CD1c-positive myeloid dendritic cell (primary cell): ENCODE data around the gene WDR35.
"Not testable (repeated sequence)": the region's sequence is repeated elsewhere in the genome, so short reads cannot be mapped to it uniquely, and the experiment has no call there.

Experiments used
- DNase-seq: peaks from one replicate; pipeline ENCODE4 v3.0.0-alpha.2; 2016; ENCODE audit errors: extremely low spot score

Gene WDR35

DNA sequence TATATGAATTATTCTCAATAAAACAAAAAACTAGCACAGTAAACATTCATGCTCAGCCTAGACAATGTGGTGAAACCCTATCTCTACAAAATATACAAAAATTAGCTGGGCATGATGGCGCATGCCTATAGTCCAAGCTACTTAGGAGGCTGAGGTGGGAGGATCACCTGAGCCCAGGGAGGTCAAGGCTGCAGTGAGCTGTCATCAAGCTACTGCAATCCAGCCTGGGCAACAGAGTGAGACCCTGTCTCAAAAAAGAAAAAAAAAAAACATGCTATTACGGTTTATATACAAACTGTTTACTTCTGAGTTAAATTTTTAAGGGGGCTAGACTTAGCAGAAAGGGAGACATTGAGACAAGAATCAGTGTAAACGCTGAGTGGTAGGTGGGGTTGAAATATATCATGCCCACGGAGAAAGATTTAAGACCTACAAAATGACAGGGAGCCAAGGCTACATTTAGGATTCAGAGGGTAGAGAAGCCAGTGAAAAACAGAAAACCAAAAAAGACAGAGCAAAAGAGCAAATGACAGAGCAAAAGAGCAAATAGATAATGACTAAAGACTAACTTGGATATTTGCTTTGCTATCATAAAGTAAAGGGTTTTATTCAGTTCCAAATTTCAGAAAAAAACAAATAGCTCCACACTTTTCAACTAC, 95.6 kb downstream of the WDR35 start:
- DNase-seq, result no peak

DNA sequence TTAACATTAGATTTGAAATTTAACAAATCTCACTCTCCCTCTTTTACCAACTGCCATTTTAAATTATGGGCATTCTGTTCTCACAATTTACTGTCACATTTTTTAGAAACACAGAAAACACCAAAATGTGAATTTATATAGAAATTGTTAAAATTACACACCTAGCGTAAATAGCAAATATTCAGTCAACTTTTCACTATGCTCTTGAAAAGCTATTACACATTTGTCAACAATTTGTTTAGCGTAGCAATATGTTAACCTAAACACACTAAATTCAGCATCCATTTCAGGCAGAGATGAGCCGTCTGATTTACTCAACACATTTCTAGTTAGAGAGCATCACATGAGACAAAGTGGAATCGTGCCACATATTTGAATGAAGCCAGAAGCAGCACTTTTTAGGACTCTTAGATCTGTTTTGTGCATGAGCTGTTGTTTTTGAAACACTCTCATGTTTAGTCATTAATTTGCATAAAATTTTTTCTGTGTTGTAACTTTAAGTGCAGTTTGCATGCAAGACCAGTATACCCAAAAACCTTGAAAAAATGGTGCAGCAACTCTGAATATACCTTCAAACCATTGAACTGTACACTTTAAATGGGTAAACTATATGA, 96.3 kb downstream of the WDR35 start:
- no peak for DNase-seq

DNA sequence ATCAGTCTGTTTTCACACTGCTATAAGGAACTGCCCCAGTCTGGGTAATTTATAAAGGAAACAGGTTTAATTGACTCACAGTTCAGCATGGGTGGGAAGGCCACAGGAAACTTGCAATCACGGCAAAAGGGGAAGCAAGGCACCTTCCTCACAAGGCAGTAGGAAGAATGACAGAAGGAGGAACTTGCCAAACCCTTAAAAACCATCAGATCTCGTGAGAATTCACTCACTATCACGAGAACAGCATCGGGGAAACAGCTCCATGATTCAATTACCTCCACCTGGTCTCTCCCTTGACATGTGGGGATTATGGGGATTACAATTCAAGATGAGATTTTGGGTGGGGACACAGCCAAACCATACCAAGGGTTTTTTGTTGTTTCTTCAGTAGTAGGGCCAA, 97.9 kb downstream of the WDR35 start:
- peak; percentile 85 for DNase-seq

DNA sequence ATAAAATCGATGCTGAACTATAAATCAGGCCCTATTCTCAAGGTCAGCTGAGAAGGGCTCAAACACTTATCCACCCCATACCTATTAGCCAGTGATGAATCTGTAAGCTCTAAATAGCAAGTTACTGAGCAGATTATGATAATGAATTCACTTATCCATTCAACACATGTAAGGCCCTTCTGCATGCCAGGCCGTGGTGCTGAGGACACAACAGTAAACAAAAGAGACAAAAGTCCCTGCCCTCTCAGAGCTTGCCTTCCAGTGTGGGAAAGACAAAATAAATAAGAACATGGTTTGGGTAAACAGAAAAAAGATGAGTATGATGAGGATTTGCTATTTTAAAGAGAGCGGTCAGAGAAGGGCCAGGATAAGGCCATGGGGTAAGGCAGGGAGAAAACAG, 99.8 kb downstream of the WDR35 start:
- DNase-seq, result no peak

DNA sequence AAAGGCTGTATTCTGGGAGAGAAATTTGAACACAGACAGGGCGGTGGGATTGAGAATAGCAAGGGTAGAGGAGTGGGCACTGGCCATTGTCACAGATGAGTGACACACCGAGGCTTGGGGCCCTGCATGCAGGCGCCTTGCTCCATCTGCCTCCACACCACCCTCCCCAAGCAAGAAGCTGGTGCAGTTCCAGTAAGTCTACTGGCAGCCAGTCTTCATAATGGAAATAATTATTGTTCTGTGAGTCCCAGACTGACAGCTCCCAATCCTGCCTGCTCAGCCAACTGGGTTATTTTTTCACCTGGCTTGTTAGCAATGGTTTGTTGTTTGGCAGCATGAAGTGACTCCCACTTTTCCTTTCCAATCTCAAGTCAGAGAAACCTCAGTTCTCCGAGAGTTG, 101.1 kb downstream of the WDR35 start:
- DNase-seq, result no peak

DNA sequence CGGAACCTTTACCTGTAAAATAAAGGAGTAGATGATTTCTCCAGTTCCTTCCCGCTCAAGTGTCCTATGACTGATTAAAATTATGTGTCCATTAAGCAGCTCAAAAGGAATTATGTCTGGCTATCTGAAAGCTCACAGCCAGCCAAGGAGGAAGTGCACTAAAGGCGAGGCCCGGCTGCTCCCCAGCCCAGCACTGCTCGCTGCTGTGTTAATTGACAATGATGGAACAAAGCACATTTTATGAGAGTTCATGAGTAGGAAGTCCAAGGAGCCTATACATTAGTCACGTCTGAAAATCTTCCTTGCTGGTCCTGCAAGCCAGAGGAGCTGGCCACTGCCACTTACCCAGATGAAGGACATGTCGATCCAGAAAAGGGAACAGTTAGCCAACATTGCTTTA, 102.4 kb downstream of the WDR35 start:
- no peak for DNase-seq

DNA sequence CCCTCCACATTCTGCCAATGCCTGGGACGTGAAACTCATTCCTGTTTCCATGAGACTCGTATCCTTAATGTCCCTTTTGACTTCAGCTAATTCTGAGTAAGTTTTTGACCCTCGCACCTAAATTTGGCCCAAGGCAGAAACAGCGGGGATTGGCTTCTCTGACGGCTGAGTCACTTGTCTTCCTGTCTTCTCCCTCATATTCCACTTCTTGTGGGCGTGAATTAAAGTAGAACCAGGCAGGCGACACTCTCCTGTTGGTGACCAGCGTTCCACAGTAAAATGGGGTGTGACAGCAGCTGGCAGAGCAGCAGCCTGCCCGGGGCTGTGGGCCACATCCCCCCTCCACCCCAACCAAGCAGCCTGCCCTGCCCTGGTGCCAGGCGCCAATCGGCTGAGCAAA, 103.6 kb downstream of the WDR35 start:
- DNase-seq, result no peak

DNA sequence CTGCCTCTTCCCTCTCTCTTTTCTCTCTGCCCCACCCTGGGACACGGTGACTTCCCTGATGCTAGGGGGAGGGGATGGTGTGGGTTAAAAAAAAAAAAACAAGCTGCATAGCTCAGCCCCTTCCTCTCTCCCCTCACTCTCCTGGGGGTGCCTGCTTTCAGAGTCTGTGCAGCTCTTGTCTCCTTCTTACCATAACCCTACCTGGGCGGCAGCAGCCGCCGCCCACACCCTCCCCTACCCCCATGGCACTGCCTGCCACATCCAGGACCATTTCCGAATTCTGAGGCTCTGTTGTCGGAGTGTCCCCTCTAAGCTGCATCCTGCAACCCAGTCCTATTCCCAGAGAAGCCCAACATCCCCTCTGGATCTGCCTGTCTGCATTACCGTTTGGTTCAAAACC, 104.1 kb downstream of the WDR35 start:
- DNase-seq, result no peak

DNA sequence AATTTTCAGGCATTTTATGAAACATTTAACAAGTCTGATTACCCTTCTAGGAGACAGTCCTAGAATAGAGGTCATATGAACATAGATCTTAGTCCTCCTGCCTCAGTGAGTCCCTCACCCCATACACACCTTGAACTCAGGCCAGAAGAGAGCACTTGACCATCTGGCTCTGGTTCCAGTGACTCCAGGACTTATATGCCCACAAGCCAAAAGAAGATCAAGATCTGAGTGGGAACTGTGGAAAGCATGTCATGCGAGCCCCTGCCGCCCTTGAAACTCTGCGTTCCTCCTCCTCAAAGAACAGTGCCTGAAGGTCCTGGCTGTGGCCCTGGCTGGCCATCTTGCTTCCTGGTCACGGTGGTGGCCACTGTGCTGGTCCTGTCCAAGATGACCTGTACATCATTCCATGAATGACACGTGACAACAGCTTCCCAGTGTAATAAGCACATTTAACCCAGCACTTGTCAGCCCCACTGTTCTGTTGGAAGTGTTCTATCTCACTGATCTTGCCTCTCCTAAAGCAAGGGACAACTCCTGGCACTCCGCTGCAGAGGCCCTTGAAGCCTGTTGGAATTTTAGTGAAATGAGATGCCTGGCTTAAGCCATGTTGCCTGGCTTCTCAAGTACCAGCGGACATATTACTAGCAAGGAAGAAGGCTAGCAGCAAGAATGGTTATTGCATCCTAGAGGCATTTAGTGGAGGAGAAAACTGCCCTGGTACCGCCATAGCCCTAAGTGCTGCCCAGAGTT, 105.8 kb downstream of the WDR35 start:
- DNase-seq, result no peak

DNA sequence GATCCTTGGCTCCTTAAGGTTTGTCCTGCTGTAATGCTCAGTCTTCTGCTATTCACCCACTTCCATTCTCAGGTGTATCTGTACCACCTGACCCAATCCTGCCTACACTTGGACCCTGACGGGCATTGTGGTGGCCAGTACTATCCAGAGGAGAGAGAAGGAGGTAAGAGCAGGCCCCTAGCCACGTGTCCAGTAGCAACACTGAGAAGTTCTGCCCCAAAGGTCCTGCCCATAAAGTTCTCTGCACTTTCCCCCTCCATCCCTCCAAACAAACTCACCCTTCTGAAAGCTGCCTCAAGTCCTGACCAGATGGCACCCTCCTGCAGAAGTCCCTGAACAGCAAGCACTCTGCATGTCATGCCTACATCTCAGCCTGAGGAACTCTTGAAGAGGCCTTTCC, 106.4 kb downstream of the WDR35 start:
- DNase-seq, result no peak

DNA sequence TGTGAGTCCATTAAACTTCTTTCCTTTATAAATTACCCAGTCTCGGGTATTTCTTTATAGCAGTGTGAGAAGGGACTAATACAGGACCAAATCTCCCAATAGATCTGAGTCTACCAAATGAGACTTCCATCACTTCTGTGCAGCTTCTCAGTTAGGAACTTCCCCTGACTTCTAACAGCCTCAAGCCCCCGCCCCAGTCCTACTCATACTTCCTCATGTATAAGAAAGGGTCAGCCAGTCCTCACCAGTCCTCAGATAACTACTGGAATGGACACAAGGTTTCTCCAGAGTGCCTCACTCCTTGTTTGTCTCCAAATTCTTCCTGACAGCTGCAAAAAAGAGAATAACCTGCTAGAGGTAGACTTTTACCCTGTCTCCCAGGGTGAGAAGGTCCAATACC, 107.6 kb downstream of the WDR35 start:
- no peak for DNase-seq

DNA sequence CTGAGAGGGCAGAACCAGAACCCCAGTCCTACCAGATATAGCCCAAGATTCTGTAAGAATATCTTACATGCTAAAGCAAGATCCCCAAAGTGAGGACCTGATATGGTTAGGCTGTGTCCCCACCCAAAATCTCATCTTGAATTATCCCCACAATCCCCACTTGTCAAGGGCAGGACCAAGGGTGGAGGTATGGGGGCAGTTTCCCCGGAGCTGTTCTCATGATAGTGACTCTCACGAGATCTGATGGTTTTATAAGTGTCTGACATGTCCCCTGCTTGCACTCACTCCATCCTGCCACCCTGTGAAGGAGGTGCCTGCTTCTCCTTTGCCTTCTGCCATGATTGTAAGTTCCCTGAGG, 108.0 kb downstream of the WDR35 start:
- DNase-seq, result no peak

DNA sequence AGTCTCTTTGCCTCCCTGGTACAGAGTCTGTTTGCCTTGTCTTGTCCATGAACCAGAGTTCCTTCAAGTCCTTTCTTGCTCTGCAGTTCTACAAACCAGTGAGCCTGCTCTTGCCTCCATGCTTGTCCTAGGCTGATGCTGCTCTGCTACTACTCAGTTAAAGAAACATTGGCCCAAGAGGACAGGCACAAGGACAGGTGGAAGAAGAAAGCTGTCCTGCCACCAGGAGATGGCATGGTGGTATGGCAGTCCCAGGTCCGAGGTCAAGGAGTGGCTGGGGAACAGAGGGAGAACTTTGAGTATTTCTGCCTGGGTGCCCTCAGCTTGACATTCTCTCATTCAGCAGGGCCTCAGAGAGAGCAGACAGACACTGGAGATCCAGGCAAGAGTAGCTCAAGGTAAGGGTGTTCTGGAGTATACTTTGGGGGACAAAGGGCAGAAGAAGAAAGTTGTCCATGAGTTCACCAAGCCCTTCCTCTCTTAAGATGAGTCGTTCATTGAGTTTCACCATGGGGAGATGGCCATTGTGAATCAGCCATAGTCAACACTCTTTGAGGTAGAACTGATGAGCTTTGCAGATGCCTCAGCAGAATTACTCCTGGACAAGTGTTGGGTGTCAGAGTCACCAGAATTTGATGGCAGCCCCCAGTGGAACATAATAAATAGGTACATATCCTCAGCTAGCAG, 108.5 kb downstream of the WDR35 start:
- DNase-seq, result no peak

DNA sequence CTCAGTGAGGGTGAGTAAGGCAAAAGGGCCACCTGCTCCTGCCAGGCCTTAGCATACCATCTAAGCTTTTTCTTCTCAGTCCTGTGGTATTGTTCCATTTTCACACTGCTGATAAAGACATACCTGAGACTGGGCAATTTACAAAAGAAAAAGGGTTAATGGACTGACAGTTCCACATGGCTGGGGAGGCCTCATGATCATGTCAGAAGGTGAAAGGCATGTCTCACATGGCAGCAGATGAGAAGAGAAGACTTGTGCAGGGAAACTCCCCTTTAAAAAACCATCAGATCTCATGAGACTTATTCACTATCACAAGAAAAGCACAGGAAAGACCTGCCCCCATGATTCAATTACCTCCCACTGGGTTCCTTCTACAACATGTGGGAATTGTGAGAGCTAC, 109.7 kb downstream of the WDR35 start:
- DNase-seq, result not testable (repeated sequence)

DNA sequence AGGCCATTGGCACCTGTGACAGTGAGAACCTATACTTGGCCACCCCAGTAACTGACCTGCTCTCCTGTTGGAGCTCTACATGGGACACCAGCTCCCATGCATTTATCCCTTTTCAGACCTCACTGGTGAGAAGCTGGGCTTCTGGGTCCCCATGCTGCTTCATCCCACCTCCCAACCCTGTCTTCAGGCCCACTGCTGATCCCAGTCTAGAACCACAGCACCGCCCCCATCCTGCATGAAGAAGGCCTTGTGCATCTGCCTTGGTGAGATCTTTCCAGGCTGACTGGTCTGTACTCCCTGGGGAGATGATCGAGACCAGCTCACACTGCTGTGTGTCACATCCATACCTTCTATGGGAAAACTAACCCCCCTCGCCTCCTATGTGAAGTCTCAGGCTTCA, 110.8 kb downstream of the WDR35 start:
- DNase-seq, result no peak

DNA sequence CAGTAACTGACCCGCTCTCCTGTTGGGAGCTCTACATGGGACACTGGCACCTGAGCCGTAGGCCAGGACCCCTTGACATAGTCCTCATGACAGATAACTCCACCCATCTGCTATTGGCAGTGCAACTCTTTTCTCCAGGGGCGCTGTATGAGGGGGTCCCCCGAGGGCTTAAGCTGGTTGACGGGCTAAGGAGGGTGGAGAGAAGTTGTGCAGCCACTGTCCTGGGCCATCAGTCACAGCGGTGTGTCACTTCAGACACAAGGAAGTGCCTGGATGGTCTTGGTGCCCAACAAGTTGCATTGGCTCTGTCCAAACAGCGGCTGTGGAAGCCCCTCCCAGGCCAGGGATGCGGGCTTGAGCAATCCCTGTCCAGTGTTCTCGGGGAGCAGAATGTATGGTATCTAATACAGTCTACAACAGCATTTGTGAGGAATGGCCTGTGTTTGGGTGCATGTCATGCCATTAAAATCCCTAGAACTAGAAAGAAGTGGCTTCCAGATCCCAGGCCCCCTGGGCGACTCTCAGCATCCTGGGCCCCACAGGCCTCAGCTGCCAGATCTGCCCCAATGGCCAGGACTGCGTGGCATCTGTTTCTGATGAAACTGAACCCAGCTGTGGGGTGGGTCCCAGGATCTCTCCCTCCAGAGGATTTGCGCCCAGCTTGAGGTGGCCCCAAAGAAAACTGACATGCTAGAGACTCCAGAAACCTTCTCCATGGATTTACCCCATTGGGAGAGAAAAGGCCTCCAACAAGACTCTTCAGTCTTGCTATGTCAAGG, 111.4 kb downstream of the WDR35 start:
- no peak for DNase-seq

DNA sequence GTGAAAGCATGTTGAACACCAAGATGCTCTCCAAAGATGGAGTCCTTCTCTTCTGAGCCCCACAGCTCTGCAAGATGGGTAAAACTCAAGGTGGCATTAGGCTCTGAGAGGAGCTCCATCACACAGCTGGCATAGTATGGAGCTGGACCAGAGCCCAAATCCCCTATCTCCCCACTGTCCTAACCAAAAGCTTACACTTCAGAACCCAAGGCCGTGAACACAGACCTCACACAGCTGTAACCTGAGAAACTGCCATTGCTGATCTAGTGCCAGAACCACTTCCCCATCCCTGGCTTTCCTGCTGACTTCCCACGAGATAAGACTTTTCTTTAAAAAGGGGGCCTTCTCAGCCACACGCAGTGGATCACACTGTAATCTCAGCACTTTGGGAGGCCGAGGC, 113.2 kb downstream of the WDR35 start:
- DNase-seq, result no peak

DNA sequence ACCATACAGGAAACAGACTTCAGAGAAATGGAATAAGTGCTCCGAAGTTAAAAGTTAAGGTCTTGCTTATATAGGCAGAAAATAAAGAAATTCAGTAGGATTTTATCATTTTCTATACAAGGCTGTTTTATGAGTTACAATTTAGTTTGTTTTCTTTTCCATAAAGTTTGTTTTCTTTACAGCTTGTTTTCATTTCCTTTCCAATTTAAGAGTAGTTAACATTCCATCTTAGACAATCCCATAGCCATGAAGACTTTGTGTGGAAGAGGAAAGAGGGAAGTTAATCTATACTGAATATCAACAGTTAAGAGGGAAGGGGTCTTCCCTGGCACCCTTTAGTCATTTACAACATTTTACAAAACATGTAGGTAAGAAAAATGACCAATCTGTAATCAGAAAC, 114.6 kb downstream of the WDR35 start:
- DNase-seq, result no peak

DNA sequence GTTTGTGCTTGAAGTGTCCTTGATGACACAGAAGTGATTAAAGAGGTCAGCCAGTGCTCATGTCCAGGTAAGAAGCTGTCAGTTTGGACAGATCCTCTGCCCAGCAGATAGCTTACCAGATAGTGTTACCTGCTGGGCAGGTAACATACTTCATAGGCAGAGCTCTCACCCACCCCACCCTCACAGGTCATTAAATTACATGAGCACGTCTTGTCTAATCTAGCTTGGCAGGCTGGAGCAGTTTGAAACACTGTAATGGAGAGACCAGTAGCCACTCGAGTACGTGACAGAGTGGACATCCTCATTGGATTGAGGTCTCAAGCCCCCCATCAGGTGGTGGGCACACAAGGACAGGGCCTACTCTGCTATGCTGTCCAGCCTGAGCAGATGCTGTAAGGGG, 115.2 kb downstream of the WDR35 start:
- no peak for DNase-seq

DNA sequence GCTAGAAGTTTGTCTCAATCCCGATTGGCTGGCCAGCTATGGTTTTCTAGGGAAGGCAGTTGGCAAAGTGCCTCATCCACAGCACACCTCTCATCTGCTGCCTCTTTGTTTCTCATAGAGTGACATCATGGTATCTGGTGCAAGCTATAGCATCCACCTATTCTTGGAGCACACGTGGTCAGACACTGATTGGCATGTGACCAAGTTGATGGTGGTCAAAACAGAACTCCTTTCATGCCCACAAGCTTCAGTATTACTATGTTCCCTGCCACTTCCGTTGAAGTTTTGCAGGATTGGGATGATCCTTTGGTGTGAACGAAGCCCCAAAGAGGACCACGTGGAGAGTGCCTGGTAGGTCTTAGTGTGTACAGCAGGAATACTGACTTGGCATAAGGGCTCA, 116.9 kb downstream of the WDR35 start:
- DNase-seq, result no peak

DNA sequence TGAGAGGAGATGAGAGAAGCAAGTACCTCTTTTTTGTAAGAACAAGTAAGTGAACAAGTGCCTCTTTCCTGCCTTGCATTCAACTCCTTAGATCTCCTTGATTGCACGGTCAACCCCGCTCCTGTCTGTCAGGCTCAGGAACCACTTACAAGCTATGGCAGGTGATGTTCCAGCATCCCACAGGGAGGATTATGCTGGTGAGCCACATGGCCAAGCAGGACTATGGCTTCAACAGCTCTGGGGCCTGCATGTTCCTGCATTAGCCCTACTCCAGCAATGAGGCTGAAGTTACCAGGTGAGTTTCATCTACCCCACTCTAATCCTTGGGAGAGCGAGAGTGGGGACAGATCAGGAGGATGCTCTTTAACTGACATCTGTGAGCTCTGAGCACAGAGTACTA, 117.6 kb downstream of the WDR35 start:
- DNase-seq, result no peak

DNA sequence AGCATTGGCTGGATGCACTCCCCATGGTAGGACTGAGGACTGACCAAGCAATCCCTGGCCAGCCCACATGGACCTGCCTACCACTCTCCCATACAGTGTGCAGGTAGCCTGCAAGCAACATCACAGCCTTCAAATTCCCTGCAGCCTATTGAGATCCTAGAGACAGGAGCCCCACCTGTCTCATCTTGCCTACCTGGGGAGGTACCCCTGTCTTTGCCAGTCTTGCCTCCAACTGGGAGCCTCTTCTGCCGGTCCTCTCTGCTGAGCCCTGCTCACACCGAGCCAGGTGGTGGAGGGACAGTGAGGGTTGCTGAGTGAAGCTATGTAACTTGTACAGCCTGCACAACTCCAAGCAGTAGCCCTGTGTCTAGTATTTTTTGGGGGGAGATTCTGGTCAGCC, 118.1 kb downstream of the WDR35 start:
- no peak for DNase-seq
